NCI-H1417 treated with DMSO at 0.1 percent for 48 hours (cell line): ENCODE data around the gene PCDHGC5.

Experiments
- DNase-seq: peaks from one replicate; lab custom pipeline; 2025; lab: John Stamatoyannopoulos, UW

The PCDHGC5 gene

DNA sequence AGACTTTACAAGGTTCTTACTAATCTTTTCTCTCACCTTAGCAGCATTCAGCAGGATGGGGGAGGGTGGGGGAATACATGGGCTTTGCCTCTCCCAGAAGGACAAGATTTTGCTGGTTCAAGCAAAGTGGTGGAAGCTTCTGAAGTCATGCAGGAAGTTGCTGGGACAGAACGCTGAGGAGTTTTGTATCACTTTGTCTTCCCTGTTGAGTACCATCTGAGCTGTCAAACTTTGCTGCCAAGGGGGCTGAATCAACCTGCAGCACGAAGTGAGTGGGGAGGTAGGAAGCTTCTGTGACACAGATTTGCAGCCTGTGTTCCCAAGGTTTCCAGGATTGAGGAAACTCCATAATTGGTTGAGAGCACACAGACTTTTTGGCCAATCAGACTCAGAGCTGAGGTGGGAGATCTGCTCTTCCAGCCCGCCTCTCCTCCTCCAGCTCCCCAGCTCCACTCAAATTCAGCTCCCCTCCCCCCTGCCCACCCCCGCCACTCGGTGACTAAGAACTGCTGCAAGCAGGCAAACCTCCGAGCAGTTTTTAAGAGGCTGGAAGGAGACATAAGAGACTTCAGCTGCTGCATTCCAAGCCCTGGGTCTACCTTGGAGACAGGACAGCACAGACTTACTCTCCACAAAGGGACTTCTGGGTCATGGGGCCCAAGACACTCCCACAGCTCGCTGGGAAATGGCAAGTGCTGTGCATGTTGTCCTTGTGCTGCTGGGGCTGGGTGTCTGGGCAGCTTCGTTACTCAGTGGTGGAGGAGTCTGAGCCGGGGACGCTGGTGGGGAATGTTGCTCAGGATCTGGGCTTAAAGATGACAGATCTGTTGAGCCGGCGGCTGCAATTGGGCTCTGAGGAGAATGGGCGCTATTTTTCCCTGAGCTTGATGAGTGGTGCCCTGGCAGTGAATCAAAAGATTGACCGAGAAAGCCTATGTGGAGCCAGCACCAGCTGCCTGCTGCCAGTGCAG, at the start of gene PCDHGC5:
TSS of gene PCDHGC5 (plus strand) at position 491 of the 971 bp plus-strand sequence. CDS start at position 651, 160 bp downstream.
- no peak for DNase-seq

DNA sequence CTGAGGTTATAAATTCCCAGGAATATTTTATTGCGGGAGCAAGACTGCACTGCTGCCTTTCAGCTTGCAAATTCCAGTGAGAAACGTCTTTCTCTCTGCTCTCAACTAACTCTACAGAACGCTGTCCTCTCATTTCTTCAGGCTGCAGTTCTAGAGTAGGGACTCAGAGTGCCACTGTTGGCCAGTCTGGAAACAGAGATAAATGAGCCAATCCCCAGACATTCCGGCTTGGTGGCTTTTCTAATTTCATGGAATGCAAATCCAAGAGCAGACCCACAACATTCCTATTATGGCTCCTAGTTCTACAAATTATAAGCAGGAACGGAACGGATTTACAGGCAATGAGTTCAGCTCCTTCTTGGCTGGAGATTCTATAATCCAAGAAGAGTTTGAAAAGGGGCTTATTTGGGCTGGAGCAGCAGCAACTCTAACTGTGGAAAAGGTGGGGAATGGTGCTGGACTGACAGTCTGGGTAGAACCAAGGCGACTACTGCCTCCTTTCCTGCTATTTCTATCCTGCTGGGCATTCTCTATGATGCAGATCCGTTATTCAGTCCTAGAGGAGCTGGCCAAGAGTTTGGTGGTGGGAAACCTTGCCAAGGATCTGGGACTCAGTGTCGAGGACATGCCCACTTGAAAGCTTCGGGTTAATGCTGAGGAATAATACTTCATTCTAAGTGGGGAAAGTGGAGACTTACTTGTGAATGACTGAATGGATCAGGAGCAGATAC, 49.3 kb upstream of the PCDHGC5 start:
- no peak for DNase-seq

DNA sequence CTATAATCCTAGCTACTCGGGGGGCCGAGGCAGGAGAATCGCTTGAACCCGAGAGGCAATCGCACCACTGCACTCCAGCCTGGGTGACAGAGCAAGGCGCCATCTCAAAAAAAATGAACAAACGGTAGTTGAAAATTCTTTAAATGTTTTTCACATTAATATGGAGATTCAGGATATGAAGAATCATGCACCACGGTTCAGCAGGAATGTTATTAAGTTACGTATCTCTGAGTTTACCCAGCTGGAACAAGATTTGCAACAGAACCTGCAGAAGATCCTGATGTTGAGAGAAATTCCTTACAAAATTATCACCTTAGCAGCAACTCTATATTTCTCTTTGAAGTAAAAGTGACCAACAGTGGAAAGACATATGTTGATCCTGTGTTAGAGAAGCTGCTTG, 48.5 kb upstream of the PCDHGC5 start:
- no peak for DNase-seq

DNA sequence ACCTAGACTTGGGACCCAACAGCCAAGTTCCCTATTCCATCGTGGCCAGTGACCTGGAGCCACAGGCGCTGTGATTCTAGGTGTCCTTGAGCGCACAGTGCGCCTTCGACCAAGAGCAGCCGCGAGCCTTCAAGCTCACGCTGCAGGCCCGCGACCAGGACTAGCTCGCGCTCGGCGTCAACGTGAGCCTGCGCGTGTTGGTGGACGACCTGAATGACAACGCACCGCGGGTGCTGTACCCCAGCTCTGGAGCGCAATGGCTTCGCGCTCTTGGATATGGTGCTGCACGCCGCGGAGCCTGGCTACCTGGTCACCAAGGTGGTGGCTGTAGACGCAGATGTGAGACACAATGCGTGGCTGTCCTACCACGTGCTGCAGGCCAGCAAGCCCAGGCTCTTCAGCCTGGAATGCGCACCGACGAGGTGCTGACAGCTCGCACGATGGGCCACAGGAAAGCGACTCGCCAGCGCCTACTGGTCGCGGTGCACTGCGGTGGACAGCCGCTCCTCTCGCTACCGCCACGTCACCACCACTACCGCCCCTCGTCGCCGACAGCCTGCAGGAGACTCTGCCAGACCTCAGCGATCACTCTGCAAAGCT, 47.2 kb upstream of the PCDHGC5 start:
- DNase-seq, result no peak

DNA sequence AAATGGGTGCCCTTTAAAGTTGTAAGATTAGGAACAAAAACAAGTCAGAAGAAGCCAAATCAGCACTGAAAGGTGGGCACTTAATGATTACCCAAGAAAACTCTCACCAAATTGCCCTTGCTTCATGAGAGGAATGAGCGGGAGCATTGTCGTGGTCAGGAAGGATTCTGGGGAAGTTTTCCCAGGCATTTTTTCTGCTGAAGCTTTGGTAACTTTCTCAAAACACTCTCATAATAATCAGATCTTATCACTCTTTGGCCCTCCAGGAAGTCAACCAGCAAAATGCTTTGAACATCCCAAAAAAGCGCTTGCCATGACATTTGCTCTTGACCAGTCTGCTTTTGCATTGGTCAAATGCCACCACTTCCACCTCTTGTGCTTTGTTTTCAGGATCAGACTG, 23.5 kb upstream of the PCDHGC5 start:
- DNase-seq, result no peak

DNA sequence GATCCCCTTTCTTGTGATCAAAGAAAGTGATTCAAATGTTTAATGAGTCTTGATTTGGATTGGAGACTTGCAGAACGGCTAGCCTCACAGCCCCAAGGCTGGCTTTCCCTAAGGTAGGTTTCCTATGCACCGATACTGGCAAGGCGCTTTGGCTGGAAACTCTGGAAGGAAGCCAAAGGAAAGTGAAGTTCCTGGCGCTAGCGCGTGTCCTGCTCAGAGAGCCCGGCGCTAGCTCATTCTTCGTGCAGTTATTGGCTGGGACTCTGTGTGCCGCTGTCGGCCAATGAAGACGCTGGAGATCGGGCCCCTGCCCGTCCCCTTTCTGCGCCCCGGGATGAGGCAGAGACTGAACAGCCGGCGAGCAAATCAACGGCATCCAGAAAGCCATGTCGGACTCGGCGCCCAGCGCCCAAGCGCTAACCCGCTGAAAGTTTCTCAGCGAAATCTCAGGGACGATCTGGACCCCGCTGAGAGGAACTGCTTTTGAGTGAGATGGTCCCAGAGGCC, 13.2 kb upstream of the PCDHGC5 start, which contains the start of gene PCDHGC3:
TSS of gene PCDHGC3 (plus strand) at position 342 of the 507 bp plus-strand sequence. CDS start at position 493, 151 bp downstream.
- no peak for DNase-seq

DNA sequence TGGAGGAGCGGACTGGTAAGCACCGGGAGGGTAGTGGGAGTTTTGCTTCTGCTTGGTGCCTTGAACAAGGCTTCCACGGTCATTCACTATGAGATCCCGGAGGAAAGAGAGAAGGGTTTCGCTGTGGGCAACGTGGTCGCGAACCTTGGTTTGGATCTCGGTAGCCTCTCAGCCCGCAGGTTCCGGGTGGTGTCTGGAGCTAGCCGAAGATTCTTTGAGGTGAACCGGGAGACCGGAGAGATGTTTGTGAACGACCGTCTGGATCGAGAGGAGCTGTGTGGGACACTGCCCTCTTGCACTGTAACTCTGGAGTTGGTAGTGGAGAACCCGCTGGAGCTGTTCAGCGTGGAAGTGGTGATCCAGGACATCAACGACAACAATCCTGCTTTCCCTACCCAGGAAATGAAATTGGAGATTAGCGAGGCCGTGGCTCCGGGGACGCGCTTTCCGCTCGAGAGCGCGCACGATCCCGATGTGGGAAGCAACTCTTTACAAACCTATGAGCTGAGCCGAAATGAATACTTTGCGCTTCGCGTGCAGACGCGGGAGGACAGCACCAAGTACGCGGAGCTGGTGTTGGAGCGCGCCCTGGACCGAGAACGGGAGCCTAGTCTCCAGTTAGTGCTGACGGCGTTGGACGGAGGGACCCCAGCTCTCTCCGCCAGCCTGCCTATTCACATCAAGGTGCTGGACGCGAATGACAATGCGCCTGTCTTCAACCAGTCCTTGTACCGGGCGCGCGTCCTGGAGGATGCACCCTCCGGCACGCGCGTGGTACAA, 12.6 kb upstream of the PCDHGC5 start:
- DNase-seq, result no peak

DNA sequence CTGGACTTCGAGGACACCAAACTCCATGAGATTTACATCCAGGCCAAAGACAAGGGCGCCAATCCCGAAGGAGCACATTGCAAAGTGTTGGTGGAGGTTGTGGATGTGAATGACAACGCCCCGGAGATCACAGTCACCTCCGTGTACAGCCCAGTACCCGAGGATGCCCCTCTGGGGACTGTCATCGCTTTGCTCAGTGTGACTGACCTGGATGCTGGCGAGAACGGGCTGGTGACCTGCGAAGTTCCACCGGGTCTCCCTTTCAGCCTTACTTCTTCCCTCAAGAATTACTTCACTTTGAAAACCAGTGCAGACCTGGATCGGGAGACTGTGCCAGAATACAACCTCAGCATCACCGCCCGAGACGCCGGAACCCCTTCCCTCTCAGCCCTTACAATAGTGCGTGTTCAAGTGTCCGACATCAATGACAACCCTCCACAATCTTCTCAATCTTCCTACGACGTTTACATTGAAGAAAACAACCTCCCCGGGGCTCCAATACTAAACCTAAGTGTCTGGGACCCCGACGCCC, 11.8 kb upstream of the PCDHGC5 start:
- DNase-seq, result no peak

DNA sequence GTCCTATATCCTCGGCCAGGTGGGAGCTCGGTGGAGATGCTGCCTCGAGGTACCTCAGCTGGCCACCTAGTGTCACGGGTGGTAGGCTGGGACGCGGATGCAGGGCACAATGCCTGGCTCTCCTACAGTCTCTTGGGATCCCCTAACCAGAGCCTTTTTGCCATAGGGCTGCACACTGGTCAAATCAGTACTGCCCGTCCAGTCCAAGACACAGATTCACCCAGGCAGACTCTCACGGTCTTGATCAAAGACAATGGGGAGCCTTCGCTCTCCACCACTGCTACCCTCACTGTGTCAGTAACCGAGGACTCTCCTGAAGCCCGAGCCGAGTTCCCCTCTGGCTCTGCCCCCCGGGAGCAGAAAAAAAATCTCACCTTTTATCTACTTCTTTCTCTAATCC, 11.1 kb upstream of the PCDHGC5 start:
- no peak for DNase-seq

DNA sequence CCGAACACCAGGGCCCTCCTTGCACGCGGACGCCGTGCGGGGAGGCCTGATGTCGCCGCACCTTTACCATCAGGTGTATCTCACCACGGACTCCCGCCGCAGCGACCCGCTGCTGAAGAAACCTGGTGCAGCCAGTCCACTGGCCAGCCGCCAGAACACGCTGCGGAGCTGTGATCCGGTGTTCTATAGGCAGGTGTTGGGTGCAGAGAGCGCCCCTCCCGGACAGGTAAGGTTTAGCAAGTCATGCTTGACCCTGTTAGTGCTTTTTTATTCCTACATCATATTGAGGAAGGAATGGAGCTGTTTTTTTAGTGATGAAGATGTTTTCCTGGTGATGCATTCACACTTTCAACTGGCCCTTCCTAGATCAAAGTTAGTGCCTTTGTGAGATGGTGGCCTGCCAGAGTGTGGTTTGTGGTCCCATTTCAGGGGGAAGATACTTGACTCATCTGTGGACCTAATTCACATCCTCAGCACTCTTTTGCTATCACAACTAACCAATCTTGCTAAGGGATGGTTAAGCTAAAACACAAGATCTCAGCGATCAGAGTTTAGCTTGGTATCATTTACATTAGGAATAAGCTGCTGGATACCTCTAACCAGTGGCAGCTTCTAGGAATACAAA, 10.4 kb upstream of the PCDHGC5 start:
- no peak for DNase-seq

DNA sequence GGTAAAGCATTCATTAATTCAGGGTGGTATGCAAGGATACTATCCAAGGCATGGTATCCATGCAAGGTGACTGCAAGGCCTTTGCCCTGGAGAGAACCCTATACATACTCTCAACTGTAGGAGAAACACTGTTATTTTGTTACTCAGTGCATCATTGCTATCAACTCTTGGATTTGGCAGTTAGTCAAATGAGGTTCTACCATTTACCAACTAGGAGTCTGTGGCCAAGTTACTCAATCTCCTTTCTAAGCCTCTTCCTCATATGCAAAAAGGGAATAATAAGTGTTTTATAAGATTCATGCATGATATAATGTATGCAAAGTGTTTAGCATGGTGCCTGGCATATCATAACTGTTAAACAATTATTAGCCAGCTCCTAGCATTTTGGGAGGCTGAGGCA, 9.1 kb upstream of the PCDHGC5 start:
- no peak for DNase-seq

DNA sequence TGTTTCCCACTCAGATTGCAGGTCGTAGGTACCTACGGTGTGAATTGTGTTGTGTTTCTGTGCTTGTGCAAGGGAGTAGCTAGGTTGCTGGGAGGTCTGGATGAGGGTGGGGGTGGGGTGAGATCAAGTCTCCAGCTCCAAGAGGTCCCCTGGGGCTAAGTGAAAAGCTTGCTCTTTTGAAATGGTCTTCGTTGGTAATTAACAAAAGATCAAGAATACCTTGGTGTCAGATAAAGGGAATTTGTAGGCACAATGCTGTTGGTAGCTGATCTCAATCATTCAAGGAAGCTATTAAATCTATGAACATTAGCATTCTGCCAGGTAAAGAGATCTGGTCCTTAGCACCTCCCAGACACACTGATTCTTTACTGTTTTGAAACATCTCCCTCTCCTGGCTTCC, 5.0 kb upstream of the PCDHGC5 start:
- no peak for DNase-seq

DNA sequence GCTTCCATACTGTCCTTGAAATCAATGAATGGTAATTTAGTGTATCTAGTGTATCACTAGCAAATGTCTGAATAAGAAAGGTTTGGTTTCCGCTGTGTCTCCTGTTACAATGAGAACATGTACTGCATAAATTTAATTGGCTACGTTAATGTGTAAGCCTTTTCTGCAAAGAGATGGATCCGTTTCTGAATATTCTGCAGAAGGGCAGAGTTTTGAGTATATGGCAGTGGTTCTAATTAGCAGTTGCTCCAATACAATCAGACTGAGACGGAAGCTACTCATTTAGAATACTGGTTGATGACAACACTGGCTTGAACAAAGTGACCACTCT, 4.6 kb upstream of the PCDHGC5 start:
- no peak for DNase-seq

DNA sequence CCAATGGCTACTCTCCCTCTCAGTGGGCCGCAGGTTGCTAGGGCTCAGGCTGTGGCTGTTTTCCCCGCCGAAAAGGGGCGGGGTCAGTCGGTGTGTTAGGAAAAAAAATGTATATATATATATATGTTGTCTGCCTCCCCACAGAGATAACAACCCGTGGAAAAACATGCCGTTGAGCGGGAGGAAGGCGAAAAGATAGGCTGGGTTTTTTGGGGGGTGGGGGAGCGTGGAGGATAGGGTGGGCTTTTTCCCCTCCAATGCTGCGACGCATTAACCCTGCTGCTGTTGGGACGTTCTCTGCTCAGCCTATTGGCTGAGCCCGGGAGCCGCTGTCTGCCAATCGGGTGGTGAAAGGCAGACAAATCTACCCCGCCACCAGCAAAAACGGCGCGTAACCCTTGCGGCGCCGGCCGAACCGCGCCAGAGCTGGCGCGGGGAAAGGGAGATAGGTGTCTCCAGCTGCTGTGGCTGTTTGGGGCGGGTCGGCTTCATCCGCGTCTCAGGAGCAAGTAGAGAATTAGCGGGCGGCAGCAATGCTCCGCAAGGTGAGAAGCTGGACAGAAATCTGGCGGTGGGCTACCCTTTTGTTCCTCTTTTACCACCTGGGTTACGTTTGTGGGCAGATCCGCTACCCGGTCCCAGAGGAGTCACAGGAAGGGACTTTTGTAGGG, 4.1 kb upstream of the PCDHGC5 start, which contains the start of gene PCDHGC4:
TSS of gene PCDHGC4 (plus strand) at position 390 of the 671 bp plus-strand sequence. CDS start at position 534, 144 bp downstream.
- no peak for DNase-seq

DNA sequence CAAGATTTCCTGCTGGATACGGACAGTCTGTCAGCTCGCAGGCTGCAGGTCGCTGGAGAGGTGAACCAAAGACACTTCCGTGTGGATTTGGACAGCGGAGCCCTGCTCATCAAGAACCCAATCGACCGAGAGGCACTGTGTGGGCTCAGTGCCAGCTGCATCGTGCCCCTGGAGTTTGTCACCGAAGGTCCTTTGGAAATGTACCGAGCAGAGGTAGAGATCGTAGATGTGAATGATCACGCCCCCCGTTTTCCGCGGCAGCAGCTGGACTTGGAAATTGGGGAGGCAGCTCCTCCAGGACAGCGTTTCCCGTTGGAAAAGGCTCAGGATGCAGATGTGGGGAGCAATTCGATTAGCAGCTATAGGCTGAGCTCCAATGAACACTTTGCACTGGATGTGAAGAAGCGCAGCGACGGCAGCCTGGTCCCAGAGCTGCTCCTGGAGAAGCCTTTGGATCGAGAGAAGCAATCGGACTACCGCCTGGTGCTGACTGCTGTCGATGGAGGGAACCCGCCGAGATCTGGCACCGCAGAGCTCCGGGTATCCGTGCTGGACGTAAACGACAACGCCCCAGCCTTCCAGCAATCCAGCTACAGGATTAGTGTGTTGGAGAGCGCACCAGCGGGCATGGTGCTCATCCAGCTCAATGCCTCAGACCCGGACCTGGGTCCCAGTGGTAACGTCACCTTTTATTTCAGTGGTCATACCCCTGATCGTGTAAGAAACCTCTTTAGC, 3.4 kb upstream of the PCDHGC5 start:
- no peak for DNase-seq

DNA sequence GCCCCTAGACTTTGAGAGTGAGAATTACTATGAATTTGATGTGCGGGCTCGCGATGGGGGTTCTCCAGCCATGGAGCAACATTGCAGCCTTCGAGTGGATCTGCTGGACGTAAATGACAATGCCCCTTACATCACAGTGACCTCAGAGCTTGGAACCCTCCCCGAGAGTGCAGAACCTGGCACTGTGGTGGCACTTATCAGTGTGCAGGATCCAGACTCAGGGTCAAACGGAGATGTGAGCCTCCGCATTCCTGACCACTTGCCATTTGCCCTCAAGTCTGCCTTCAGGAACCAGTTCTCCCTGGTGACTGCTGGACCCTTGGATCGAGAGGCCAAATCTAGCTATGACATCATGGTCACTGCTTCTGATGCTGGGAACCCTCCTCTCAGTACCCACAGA, 2.8 kb upstream of the PCDHGC5 start:
- no peak for DNase-seq

DNA sequence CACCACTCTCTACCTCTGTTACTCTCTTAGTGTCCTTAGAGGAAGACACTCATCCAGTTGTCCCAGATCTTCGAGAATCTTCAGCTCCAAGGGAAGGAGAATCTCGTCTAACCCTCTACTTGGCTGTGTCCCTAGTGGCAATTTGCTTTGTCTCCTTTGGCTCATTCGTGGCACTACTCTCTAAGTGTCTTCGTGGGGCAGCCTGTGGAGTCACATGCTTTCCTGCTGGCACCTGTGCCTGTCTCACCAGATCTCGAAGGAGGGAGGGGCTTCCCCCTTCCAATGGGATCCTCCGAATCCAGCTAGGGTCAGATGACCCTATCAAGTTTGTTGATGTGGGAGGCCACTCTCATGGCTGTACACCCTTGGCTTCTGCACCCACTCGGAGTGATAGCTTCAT, 1.8 kb upstream of the PCDHGC5 start:
- DNase-seq, result no peak

DNA sequence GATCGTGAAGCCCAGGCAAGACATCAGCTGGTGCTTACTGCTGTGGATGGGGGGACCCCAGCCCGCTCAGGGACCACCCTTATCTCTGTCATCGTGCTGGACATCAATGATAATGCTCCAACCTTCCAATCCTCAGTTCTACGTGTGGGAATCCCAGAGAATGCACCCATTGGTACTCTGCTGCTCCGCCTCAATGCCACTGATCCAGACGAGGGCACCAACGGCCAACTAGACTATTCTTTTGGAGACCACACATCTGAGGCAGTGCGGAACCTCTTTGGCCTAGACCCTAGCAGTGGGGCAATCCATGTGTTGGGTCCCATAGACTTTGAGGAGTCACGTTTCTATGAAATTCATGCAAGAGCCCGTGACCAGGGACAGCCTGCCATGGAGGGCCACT, 960 bp downstream of the PCDHGC5 start:
- no peak for DNase-seq

DNA sequence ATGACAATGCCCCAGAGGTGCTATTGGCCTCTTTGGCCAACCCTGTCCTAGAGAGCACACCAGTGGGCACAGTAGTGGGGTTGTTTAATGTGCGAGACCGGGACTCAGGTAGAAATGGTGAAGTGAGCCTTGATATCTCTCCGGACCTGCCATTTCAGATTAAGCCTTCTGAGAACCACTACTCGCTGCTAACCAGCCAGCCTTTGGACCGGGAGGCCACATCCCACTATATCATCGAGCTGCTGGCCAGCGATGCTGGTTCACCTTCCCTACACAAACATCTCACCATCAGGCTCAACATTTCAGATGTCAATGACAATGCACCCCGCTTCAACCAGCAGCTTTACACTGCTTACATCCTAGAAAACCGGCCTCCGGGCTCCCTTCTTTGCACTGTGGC, 1.4 kb downstream of the PCDHGC5 start:
- DNase-seq, result no peak

DNA sequence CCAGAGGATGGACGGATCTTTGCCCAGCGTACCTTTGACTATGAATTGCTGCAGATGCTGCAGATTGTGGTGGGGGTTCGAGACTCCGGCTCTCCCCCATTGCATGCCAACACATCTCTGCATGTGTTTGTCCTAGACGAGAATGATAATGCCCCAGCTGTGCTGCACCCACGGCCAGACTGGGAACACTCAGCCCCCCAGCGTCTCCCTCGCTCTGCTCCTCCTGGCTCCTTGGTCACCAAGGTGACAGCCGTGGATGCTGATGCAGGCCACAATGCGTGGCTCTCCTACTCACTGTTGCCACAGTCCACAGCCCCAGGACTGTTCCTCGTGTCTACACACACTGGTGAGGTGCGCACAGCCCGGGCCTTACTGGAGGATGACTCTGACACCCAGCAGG, 1.9 kb downstream of the PCDHGC5 start:
- DNase-seq, result no peak
